A673 (cell line): ENCODE measurements around the gene HAUS7.

Experiments used
- EZH2 ChIP-seq: fragments of 200-600 bp; sonication (generic); IDR thresholded peaks from 2 replicates; pipeline ENCODE4 v1.6.1; 2017; ENCODE audit warnings: borderline replicate concordance, low read depth, mild to moderate bottlenecking, mixed read lengths, antibody characterized with exemption, low read length; ENCODE audit not compliant: poor library complexity, severe bottlenecking
- TF ChIP-seq, protein P1 (sequence below): fragments of 300-800, 200-600 bp; sonication (generic); conservative IDR thresholded peaks from 2 replicates; pipeline ENCODE4 v1.5.1; 2017; ENCODE audit warnings: low read depth, mild to moderate bottlenecking, antibody characterized with exemption, low read length, moderate library complexity, mixed read lengths

GRCh38 chrX:153408871-153409351, 61.5 kb downstream of the HAUS7 start:
- TF ChIP-seq, protein P1, sequence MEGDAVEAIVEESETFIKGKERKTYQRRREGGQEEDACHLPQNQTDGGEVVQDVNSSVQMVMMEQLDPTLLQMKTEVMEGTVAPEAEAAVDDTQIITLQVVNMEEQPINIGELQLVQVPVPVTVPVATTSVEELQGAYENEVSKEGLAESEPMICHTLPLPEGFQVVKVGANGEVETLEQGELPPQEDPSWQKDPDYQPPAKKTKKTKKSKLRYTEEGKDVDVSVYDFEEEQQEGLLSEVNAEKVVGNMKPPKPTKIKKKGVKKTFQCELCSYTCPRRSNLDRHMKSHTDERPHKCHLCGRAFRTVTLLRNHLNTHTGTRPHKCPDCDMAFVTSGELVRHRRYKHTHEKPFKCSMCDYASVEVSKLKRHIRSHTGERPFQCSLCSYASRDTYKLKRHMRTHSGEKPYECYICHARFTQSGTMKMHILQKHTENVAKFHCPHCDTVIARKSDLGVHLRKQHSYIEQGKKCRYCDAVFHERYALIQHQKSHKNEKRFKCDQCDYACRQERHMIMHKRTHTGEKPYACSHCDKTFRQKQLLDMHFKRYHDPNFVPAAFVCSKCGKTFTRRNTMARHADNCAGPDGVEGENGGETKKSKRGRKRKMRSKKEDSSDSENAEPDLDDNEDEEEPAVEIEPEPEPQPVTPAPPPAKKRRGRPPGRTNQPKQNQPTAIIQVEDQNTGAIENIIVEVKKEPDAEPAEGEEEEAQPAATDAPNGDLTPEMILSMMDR, result no peak
- TF ChIP-seq EZH2, result no peak
